Measurements from ENCODE around the gene GPHN.

GPHN gene

DNA sequence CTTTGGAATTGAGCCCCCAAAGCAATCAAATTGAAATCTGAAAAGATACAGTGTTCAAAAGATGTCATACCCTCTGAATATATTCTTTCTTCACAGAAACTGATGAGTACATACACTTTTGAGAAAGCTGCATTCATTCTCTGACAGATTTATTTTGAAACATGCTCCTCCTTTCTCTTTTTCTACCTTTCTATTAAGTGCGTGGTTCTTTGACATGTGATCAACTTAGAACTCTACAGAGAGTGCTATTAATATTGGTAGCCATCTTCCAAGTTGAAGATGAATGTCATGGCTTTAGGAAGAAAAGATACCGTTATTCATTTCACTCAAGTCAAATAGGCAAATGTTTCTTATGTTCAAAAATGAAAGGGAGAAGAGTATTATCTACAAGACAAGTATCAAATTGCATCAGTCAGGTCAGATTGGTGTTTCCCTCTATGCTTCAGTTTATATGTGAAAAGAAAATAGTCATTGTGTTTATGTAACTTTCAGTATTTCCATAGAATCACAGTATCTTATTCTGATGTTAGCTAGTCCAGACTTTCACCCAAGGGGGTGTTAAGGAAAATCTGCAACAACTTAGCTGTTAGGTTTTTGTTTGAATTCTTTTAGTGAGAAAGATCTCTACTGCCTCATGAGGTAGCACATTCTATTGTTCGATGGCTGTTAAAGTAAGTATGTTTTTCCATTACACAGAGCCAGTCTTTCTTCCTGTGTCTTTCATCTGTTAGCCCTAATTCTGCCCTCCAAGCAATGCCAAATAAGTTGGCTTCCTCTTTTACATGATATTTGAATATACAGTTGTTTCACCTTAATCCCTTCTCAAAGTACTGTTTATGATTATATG is 625.9 kb downstream of the GPHN start:
- TF ChIP-seq, protein P1, sequence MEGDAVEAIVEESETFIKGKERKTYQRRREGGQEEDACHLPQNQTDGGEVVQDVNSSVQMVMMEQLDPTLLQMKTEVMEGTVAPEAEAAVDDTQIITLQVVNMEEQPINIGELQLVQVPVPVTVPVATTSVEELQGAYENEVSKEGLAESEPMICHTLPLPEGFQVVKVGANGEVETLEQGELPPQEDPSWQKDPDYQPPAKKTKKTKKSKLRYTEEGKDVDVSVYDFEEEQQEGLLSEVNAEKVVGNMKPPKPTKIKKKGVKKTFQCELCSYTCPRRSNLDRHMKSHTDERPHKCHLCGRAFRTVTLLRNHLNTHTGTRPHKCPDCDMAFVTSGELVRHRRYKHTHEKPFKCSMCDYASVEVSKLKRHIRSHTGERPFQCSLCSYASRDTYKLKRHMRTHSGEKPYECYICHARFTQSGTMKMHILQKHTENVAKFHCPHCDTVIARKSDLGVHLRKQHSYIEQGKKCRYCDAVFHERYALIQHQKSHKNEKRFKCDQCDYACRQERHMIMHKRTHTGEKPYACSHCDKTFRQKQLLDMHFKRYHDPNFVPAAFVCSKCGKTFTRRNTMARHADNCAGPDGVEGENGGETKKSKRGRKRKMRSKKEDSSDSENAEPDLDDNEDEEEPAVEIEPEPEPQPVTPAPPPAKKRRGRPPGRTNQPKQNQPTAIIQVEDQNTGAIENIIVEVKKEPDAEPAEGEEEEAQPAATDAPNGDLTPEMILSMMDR (IDR thresholded peaks at IDR 0.05) = no peak

DNA sequence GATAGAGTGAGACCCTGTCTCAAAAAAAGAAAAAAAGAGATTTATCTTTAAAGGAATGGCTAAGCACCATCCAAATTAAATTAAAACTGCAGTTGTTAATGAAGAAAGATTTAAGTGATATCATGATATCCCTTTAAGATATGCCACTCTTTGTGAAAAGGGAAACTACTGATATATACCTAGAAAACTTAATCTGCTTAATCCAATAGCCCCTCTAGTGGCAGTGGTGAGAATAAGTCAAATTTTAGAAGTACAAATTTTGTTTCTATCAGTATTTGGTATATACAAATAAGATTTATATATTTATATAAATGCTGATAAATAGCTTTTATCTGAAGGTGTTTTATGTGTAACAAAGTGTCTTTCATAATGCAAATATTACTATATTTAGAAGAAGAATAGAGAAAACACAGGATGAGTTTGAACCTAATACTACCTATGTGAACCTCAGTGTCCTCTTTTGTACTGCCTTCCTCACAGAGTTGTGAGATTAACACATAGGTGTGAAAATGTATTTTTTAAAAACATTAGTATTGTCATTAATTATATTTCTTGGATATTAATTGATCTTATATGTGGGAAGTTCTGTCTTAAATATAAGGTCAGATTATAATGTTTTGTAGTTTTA is 629.9 kb downstream of the GPHN start:
- TF ChIP-seq, protein P1 (IDR thresholded peaks at IDR 0.05) = peak; percentile 37; the same call in 1 of the 2 replicates

DNA sequence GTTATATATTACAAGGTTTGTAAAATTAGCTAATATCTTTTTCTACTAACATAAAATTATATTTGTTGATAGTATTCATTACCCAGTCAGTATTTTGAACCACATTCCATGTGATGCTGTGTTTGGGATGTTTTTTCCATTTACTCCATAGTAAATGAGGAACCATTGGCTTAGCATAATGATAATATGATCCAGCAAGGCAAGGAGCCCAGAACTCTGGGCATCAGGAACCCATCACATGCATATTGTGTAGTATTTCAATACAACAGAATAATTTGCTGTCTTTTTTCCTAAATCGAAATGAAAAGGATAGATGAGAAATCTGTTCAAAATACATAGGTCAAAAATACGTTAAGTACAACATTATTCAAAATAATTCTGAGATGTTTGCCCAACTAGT is 632.6 kb downstream of the GPHN start:
- TF ChIP-seq, protein P1 (IDR thresholded peaks at IDR 0.05) = no peak

DNA sequence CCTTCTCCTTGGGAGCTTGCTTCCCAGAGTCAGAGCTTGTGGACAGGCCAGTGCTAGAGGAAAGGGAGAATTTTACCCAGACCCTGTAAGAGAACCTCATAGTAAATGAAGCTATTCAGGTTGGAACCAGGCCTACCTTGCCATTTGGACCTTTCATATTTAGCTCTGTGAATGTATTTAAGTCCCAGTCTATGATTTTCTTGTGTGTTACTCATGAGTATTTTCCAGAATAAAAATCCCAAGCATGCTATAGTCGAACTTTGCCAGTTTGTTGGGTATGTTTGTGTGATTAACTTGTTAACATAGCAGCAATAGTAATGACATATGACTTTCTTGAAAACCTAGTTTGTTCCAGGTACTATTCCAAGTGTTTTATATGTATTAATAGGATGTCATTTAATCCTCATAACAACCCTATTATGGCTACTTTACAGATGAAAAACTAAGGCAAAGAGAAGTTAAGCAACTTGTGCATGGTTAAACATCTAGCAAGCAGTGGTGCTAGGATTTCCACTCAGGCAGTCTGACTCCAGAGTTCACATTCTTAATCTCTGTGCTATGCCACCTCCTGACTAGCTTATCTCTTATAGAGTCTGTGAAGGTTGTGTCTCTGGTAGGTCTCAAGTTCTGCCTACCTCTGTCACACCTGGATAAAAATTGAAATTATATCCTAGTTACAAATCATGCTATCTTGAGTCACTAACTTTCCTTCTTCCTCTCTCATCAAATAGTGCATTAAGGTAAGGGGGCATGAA is 633.4 kb downstream of the GPHN start:
- TF ChIP-seq, protein P1 (IDR thresholded peaks at IDR 0.05) = no peak

DNA sequence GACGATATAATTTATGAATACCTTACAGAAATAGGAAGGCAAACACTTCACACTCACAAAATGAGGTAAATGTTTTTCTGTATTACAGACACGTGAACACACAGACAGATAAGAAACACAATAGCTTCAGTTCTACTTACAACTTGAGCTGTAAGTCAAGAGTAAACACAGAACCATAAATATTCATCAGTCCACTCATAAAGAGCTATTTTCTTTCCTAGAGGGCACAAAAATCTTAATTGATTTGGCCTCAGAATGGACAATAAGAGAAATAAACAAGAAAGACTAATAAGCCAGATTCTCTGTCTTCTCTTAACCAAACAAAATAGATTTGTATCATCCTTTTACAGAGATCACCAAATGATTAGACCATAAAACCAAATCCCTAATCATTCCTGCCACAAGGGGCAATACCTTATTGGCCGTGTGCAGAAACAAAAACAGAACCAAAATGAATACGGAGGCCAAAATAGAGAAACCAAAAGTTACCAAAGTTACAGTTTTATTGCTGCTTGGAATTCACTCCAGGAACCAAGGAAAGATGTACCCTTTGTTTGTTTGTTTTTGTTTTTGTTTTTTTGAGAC is 643.2 kb downstream of the GPHN start:
- TF ChIP-seq, protein P1 (IDR thresholded peaks at IDR 0.05) = peak; percentile 40; the same call in 1 of the 2 replicates

DNA sequence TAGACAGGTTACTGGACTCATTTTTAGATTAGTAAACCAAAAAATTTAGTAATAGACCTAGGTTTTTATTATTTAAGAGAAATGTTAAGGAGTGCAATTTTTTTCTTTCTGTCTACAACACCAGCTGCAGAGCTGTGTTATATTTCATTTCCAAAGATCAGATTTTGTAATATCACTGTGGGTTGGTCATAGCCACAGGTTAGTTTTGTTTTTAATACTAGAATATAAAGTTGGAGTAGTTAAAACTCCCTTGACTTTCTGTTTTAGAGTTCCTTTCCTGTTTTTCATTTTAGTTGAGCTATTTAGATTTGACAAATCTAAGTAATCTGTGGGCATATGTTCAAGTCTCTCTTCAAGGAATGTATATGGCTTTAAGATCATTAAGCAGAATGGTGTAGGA is 650.6 kb downstream of the GPHN start:
- TF ChIP-seq, protein P1 (IDR thresholded peaks at IDR 0.05) = no peak

DNA sequence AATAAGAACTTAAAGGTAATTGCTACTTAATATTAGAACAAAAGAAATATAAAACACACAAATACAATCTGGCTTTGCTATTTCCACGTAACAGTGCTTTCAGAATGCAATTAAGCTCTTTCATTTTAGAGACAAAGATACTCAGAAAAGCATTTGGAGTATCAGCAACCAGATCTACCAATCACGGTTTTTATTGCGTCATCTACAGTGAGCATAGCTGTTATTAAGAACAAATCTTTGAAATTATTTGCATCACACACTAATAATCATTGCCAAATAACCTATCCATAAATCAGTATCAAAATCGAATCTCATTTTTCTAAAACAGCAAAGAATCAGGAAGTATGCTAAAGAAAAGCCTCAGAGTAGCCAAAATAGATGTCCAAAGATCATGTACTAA is 654.4 kb downstream of the GPHN start:
- TF ChIP-seq, protein P1 (IDR thresholded peaks at IDR 0.05) = no peak
